ENCODE results near the gene ZNF474. TPM values are rescaled to one million over a fixed set of nuclear protein-coding genes. Genes with fewer than 3 reads are reported as not detected.

Gene ZNF474
- total and polyA plus RNA-seq, 2 of the 4 experiments (the other 2 are of a cell fraction), result 0.24 to 0.54 TPM

- Histone ChIP-seq H3K18ac (ENCODE audit: low read depth, low read length) (peak overlapping the region; percentile 86), H3K56ac (ENCODE audit: extremely low read depth, insufficient read depth, low read length) (peak overlapping the region; percentile 75; the same call in 1 of the 2 replicates), H3K27me3 (ENCODE audit: control insufficient read depth, insufficient read depth, low read length) (no peaks in the 10 kb centered on the region), H3K14ac (replicated peaks; ENCODE audit: low read depth, low read length) (peak overlapping the region; percentile 89; the same call in 1 of the 2 replicates), H2AFZ (replicated peaks; ENCODE audit: low read length, poor library complexity) (no peak overlapping the region), H3K4me1 (ENCODE audit: control insufficient read depth, insufficient read depth, low read length) (peaks cover 34% of the 10 kb centered on the region), H4K20me1 (ENCODE audit: insufficient read depth, low read length) (no peaks in the 10 kb centered on the region), H2BK120ac (ENCODE audit: low read depth, low read length) (peak overlapping the region; percentile 97), H3K4me2 (ENCODE audit: low read depth, low read length) (peak overlapping the region; percentile 55), H2BK5ac (ENCODE audit: low read depth, low read length, poor library complexity, severe bottlenecking) (peak overlapping the region; percentile 98), H3K9me3 (ENCODE audit: control insufficient read depth, insufficient read depth, low read length) (no peaks in the 10 kb centered on the region), H3K4ac (ENCODE audit: low read depth, low read length) (peak overlapping the region; percentile 91), H4K5ac (ENCODE audit: low read depth, low read length) (peak overlapping the region; percentile 74; the same call in 1 of the 2 replicates), H3K23ac (ENCODE audit: low read depth, low read length) (peak overlapping the region; percentile 90), H4K91ac (ENCODE audit: insufficient read depth, low read depth, low read length) (peak overlapping the region; percentile 95), H2AK5ac (ENCODE audit: low read depth, low read length) (peak overlapping the region; percentile 99), H3K9me1 (ENCODE audit: insufficient read depth, low read length) (peaks cover 19% of the 10 kb centered on the region), H2BK15ac (ENCODE audit: low read depth, low read length) (peak overlapping the region; percentile 90), H3K4me3 (ENCODE audit: insufficient read depth, low read depth, low read length) (no peak overlapping the region), H4K8ac (ENCODE audit: low read depth in 2 of 2, low read length in 2 of 2) (peak overlapping the region; percentile 87 to 91; a peak in 3 of 4 replicates), H3K27ac (ENCODE audit: insufficient read depth, low read length) (peak overlapping the region; percentile 76), H2BK20ac (ENCODE audit: low read depth, low read length) (peak overlapping the region; percentile 98), H3K79me1 (ENCODE audit: low read depth in 1 of 2, low read length in 2 of 2) (peaks cover 10 to 21% of the 10 kb centered on the region in 2 experiments; a peak in 3 of 4 replicates), H3K36me3 (ENCODE audit: control insufficient read depth, insufficient read depth, low read length) (no peaks in the 10 kb centered on the region), H3K9ac (ENCODE audit: low read depth, low read length) (peak overlapping the region; percentile 26; the same call in 1 of the 2 replicates), H2AK9ac (replicated peaks; ENCODE audit: low read depth, low read length, poor library complexity) (no peak overlapping the region)
- no TSS peak for BruUV-seq (replicated peaks)
- DNase-seq (peak; percentile 91), ATAC-seq (ENCODE audit: low read depth) (peak; percentile 61)
- intact Hi-C loops (cut with micrococcal nuclease) (loop anchor here (1.0 kb wide), 3 partner anchors 24 to 184 kb away; partner anchors contain the start of genes LOX and ZNF474), dilution Hi-C loops (cut with HindIII; ENCODE audit: low sequenced_read_pairs, unreplicated experiment) (no loop called here), in situ Hi-C loops (cut with MboI; ENCODE audit: low sequenced_read_pairs) (loop anchor here (10.0 kb wide), 1 partner anchor 188 kb away; the partner anchor contains the start of gene SRFBP1)
- POLR2A ChIA-PET (ENCODE audit: unreplicated experiment), result no interaction called here
- CTCF ChIA-PET, result interaction anchor here (2.9 kb wide), 1 partner anchor 61 kb away, joined by 12 read pairs; no protein-coding TSS in a partner anchor
- TF ChIP-seq CEBPB (IDR thresholded peaks at IDR 0.05; ENCODE audit: low read depth, low read length) (peak; percentile 73), FOS (IDR thresholded peaks at IDR 0.05; ENCODE audit: low read depth, low read length) (peak; percentile 85), MAFK (IDR thresholded peaks at IDR 0.05; ENCODE audit: low read depth, low read length) (peak; percentile 59; the same call in 1 of the 2 replicates), ELK1 (IDR thresholded peaks at IDR 0.05; ENCODE audit: borderline replicate concordance, low read depth, low read length) (no peak), BHLHE40 (IDR thresholded peaks at IDR 0.05; ENCODE audit: low read depth, low read length) (peak; percentile 45)
- no CpG with 5 or more reads among the region's 2 CpGs for WGBS, 2 experiments (ENCODE audit: extremely low coverage in 2 of 2, insufficient read length in 1 of 2)
Observed at GRCh38 chr5:122153230-122153629, 23.9 kb downstream of the ZNF474 start.
